Embryonic facial prominence (tissue), 1 donor: ENCODE results near the gene TMEM59L.
"Not testable (repeated sequence)": the region's sequence is repeated elsewhere in the genome, so short reads cannot be mapped to it uniquely, and the experiment has no call there.

ENCODE experiments used
- DNase-seq: peaks from one replicate; pipeline ENCODE4 v3.0.0-alpha.2; 2016; ENCODE audit errors: extremely low spot score

TMEM59L gene

DNA sequence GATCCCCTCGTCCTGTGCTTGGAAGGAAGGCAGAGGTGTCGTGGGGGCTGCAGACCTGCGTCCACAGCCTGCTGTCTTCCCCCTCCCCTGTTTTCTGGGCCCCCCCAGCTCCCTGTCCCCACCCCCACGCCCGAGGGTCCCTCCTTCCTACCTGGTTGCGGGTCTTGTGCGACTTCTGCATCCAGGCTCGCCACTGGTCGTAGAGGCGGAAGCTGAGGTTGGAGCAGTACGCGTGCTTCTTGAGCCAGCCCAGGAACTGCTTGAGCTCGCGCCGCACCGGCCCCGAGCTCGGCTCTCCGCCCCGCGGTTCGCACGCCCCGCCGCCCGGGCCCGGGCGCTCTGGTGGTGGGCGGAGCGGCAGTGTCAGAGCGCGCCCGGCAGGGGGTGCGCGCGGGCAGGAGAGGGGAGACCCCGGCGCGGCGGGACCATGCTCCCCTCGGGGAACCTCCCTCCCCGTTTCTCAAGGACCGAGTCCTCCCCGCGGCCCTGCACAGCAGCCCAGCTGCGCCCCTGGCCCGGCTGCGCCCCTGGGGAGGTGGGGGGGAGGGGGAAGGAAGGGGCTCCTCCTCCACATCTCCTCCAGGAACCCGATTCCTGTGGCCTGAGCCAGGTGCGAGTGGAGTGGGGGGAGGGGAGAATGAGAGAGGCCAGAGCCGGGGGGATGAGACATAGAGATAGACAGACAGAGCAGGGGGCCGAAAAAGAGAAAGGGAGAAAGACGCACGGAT, 18.4 kb upstream of the TMEM59L start:
- no peak for DNase-seq

DNA sequence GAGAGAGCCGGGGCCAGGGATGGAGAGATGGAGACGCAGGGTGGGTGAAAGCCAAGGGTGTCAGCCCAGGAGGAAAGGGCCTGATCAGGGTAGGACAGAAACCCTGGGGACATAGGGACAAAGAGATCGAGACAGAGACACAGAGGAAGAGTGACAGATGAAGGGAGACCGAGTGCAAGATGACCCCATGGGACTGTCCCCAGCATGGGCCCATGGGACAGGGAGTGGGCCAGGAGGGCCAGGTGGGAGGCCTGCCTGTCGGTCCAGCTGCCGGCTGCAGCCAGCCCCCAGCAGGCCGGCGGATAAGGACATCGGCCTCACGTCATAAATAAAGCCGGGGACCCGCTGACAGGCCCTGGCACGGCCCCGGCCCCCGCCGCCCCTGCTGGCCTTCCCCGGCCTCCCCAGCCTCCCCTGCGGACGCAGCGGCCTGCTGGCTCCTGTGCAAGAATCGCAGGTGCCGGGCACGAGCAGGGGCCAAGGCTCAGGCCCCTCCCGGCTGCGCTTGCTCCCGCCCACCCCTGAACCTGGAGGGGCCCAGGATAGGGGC, 17.8 kb upstream of the TMEM59L start:
- DNase-seq: no peak

DNA sequence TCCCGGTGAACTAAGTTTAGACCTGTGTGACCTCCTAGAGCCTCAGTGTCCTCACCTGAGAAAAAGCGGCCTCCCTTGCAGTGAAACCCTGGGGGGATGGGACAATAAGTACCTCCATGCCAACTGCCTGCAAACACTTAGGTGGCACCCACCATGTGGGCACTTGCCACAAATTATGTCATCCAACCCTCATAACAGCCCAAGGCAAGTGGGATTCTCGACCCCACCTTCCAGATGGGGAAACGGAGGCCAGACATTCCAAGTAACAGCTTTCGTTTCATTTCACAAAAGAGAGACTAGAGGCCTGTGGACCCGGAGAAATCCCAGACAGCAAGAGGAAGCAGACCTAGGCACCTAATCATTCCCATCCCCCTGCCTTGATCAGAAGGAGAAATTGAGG, 17.2 kb upstream of the TMEM59L start:
- no peak for DNase-seq

DNA sequence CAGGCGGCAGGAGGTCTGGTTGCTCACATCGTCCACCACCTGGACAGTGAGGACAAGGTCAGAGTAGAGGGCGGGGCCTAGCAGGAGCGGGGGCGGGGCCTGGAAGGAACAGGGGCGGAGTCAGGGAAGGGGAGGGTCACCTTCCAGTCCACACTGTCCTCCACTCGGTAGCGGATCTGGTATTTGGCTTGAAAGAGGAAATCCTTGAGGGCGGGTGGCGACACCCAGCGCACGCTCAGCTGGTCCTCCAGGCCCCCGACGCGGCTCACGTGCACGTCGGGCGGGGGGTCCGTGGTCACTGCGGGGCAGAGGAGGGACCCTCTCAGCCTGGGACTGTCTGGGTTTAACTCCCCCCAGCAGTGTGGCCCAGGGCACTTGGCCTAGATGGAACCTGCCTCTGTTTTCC, 15.9 kb upstream of the TMEM59L start:
- DNase-seq: no peak

DNA sequence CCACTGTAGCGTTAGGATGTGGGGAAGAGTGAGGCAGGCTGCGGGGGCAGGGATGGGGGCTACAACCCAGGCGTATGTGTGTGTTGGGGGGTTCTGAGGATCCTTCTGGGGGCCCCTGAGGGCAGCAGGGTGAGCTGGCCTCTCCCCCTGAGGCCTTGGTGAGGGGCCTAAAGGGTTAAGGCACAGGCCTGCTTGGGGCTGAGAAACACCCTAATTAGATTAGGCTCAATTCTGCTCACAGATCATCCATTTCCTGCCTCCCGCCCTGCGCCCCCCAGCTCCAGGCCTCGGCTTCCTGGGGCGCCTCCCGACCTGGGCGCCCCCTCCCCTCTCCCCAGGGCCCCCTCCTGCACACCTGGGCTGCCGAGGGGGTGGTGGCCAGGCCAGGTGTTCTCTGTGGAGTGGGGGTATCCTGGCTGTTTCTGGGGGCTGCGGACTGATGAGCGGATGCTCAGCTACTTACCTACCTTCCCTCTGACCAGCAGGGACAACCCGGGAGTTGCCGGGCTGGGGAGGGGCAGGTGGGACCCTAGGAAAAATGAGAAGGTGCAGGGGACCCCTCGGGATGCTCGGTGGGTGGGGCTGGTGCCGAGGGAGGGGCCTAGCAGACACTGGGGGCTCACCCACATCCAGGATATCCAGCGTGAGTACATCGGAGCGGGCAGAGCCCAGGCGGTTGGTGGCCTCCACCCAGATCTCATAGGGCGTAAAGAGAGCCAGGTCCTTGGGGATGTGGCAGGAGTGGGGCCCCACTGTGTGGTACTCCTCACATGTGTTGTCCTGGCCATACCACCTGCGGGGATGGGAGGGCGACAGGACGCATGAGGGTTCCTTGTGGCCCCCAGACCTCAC, 14.6 kb upstream of the TMEM59L start:
- no peak for DNase-seq

DNA sequence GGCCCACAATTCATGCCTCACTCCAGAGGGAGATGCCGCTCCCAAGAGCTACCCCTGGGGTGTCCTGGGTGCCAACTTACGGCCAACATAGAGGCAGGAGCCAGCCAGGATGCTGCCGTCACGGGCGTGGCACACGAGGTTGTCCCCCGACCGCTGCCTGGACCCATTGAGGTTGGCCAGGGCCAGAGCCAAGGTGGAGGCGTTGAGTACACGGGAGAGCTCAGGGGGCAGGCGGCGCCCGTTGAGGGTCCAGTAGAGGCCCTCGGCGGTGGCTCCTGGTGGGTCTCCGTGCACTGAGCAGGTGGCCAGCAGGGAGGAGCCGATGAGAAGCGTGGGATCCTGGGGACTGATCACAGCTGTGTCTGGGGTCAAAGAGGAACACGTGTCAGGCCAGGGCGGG, 13.2 kb upstream of the TMEM59L start:
- DNase-seq: no peak

DNA sequence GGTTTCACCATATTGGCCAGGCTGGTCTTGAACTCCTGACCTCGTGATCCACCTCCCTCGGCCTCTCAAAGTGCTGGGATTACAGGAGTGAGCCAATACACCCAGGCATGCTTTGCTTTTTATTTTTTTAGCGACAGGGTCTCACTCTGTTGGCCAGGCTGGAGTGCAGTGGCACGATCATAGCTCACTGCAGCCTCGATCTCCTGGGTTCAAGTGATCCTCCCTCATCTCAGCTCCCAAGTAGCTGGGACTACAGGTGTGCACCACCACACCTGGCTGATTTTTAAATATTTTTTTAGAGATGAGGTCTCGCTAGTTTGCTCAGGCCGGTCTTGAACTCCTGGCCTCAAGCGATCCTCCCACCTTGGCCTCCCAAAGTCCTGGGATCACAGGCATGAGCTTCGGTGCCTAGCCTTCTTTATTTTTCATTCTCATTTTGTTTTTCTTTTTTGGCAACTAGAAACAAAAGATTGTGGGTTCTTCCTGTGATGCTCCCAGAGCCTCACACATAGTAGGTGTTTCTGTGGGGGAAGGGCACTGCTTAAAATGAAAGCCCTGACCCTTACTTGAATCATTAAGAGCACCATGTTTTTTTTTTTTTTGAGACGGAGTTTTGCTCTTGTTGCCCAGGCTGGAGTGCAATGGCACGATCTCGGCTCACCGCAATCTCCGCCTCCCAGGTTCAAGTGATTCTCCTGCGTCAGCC, 11.8 kb upstream of the TMEM59L start:
- not testable (repeated sequence) for DNase-seq

DNA sequence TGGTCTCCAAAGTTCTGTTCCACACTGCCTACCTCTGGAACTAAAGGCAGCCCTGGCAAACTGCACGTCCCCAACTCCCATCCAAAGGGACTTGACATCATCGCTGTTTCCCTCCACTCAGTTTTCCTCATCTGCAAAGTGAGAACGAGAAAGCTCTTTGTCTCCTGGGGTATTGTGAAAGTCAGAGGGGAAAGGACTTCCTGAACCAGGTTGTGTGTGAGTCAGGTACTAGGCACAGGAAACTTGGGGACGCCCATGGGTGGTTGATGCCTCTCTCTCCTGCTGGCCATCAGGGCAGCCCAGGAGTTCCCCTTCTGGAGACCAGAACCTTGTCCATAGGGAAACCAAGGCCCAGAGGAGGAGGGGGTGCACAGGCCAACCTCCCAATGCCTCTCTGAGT, 10.8 kb upstream of the TMEM59L start:
- no peak for DNase-seq

DNA sequence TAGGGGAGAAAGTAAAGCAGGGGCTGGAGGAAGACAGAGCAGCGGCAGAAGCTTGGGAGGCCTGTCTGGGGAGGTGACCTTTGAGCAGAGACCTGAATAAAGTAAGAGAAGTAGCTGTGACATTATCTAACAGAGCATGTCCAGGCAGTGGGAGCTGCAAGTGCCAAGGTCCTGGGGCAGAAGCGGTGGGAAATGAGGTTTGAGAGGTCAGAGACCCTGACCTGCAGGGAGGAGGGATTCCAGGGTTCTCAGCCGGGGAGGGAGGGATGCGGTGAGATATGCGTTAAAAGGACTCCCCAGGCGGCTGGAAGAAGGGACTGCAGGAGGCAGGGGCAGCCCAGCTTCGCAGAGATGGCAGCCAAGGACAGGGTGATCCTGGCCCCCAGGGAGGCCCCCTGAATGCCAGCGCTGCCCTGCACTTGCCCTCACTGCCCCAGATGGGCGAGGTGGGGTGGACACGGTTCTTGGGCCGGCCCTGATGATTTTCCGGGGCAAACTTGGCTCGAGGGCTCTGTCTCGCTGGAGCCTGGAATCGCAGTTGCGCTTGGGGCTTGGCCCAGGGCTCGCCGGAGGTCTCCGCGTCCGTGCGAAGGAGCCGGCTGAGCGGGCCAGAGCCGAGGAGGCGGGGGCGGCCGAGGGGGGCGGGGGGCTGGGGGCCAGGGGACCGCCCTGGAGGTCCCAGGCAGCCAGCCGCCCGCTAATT, 9.3 kb upstream of the TMEM59L start:
- no peak for DNase-seq

DNA sequence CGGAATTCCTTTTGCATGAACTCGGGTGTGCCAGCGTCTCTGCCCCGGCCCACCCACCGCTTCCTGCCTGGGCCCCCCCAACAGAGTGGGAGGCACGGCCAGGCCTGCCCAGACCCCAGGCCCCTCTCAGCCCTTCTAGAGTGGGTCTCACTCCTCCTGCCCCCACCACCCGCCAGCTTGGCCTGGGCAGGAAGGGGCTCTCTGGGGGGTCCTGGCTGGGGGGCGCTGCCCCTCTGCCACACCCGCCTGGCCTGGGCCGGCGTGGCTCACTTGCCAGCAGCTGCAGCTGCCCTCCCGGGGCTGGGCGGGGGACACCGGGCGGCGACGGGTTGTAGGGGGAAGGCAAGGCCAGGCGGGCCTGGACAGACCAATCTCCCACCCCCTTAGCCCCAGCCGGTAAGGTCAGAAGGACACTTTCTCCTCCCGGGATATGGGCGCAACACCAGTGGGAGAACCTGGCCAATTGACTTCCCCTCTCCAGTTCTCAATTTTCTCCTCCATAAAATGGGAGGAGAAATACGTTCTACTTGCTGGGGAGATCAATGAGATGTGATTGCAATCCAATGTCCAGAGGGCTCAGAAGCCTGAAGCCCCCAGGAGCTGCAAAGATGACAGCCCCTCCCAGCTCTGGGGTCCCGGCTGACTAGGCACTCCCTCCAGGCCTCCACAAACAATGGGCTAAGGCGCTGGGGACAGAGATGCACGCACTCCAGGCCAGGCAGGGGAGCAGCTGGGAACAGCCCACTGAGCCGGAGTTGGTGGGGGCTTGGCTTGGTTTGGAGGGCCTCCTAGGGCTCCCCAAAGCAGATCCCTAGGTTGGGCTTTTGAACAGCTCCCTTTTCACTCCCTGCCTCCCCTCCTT, 8.5 kb upstream of the TMEM59L start:
- DNase-seq: no peak

DNA sequence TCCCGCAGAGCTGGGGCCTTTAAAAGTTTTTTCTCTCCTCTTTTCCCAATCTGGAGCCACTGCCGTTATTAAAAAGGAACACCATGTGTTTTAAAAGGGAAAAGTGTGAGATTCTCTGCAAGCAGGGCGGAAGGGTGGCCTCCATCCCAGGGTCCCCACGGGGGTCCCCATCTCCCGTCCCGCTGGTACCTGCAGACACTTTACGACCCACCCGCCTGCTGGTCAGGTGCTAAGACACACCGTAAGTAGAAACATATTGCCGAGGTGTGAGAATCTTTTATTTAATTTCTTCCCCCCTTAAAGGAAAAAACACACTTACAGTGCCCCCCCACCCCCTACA, 7.9 kb upstream of the TMEM59L start:
- DNase-seq: no peak

DNA sequence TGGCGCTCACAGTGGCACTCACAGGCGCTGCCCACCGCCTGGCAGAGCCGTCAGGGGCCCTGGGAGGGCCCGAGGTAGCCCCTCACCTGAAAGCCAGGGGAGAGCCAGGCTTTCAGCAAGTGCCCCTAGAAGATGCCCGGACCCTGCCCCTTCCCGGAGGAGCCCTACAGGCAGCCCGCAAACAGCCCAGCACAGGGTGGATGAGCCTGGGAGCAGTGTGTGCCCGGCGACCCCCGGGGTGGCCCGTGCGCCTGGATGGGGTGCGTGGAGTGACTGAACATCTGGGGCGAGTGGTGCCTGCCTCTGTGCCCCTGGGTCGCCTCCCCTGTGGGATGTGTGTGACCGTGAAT, 7.5 kb upstream of the TMEM59L start:
- DNase-seq: no peak

DNA sequence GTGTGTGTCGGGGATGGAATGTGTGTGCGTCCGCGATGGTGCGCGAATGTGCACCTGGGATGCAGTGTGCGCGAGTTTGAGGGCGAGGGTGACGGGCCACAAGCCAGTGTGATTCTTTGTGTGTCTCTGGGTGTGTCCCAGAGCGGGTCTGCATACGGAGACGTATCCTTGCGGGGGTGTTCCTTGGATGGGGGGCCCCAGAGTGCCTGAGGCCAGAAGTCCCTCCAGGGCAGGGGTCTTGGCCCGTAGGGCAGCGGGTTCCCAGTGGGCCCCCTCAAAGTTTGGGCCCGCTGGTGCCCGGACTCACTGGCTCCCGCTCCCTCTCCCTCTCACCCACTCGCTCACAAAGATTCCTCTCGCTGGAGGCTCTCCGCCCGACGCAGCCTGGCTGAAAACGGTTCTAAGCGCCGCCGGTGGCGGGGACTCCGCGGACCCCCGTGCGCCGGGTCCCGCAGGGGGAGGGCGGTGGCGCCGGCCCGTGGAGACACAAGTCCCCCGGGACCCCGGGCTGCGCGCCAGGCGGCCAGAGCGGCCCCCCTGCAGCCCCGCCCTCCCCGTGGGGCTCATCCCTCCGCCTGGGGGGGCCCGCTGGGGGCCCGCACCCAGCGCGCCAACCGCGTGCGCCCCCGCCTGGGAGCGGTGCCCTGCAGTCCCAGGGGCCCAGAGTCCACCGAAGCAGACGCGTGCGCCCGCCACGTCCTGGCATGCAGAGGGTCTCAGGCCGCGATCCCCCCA, 7.0 kb upstream of the TMEM59L start:
- no peak for DNase-seq

DNA sequence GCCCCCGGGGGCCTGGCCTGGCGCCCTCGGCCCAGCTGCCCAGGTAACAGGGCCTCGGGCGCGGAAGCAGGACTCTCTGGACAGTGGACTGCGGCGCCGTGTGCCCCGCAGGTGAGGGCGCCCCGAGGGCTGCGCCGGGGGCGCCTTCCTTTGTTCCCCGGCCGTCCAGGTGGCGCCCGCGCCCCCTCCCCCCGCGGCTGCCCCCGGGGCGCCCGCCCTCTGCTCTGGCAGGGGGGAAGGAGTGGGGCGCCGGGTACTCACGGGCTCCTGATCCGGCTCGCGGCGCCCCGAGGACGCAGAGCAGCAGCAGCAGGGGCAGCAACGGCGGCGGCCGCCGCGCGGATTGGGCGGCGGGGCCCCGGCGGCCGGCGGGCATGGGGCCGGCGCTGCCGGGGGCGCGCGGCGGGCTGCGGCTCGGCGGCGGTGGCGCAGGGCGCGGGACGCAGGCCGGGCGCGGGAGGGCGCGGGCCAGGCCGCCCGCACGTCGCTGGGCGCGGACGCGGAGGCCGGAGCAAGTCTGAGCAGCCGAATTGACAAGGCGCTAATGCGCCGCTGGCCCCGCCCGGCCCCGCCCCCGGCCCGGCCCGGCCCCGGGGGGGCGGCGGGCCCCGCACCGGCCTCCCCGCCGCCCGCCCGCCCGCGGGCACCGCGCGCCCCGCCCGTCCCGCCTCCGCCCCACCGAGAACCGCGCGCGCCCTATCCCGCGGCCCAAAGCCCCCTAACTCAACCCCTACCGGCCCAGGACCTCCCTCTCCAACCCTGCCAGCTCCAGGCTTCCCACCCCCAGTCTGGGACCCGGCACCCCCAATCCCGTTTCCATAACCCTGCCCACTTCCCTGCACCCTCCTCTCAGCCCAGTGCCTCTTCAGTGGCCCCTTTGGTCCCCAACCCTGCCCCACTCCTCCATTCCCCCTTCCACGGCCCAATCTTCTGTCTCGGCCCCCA, 6.1 kb upstream of the TMEM59L start, which contains the start of gene CRLF1:
CRLF1 (minus strand) TSS at position 519 of the 945 bp plus-strand sequence; CDS start at position 376, 143 bp downstream.
- DNase-seq: no peak

DNA sequence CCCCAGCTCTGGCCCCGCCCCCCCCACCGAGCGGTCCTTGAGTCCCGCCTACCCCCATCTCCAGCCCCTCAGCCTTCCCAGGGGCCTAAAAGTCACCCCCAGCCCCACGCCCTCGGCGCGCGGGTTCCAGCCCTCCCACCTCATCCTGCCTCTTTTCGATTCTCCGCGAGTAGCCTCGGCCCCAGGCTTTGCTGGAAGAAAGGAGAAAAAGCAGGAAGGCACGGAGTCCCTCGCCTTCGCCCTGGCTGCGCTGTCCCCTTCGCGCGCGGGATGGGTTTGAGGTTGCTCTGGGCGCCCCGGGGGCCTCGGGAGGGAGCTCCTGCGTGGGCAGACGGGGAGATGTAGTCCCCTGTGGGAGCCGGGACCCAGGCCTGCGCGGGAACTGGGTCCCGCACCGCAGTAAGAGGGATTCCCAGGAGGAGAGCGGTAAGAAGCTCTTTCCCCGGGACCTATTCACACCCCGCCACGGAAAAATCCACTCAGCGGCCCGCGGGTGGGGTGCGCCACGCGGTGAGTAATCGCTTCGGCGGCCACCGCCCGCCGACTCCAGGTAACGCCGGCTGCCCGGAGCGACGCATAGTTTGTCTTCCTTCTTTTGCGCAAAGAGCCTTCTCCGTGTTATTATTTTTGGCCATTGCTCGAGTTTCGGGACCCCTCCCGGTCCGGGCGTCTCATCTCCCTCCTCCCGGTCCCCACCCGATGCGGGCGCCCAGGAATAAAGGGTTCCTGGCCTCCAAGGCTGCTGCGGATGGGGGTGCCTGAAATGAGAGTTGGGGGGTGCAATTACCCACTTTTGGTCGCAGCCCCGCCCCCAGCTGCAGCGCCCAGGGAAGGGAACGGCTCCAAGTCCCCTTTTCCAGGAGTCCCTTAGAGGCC, 5.2 kb upstream of the TMEM59L start:
- no peak for DNase-seq

DNA sequence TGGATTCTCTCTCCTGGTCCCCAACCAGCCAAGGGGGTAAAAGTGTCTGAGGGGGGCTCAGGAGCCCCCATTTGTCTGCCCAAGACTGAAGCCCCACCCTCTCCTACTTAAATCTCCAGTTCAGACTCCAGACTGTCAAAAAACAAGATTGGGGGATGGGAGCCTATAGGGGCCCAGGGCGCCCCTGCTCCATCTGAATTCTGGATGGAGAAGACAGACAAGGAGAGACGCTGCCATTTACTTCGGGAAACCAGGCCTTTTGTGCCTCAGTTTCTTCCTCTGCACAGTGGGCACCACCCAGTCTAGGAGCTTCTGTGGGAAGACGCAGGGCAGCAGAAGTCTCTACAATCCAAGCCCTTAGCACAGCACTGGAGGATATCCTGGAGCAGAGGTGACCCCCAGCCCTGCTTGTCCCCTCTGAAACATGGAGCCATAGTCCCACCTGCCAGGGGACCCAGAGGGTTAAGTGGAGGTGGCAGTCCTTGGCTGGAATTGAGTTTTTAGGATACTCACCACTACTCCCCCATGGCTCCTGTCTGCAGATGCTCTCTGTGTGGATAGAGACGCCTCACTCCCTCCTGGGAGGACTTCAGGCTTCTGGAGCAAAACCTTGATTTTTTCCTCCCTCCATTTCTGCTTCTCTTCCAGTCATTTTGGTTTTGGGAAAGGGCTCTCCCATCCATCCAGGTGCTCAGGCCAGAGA, 4.4 kb upstream of the TMEM59L start:
- DNase-seq: no peak
